Suppressor macrophage treated with lipopolysaccharide for 1 hour (primary cell): ENCODE measurements around the gene ARMC2.
"Not testable (repeated sequence)": the region's sequence is repeated elsewhere in the genome, so short reads cannot be mapped to it uniquely, and the experiment has no call there.

Experiments
- DNase-seq, 3 donors: peaks; one replicate each; pipeline ENCODE4 v3.0.0-alpha.2; 2020 to 2022

The ARMC2 gene

GRCh38 chr6:108921547-108922361 lies 73.5 kb downstream of the ARMC2 start:
- peak in 2 of 3 donors; percentile 25 to 40 for DNase-seq

GRCh38 chr6:108922499-108922898 lies 74.3 kb downstream of the ARMC2 start:
- no peak for DNase-seq

GRCh38 chr6:108927927-108928326 lies 79.7 kb downstream of the ARMC2 start:
- no peak for DNase-seq

GRCh38 chr6:108928650-108929049 lies 80.4 kb downstream of the ARMC2 start:
- DNase-seq, result no peak

GRCh38 chr6:108931090-108931489 lies 82.9 kb downstream of the ARMC2 start:
- not testable (repeated sequence) for DNase-seq

GRCh38 chr6:108937170-108937569 lies 88.9 kb downstream of the ARMC2 start:
- DNase-seq, result no peak

GRCh38 chr6:108940741-108941140 lies 92.5 kb downstream of the ARMC2 start:
- DNase-seq, result no peak

GRCh38 chr6:108941281-108941680 lies 93.1 kb downstream of the ARMC2 start:
- DNase-seq, result no peak

- peak in 2 of 3 donors; percentile 40 to 41 for DNase-seq
Measured at GRCh38 chr6:108941859-108942258, 93.6 kb downstream of the ARMC2 start.

- DNase-seq, result no peak
Measured at GRCh38 chr6:108942556-108943492, 94.6 kb downstream of the ARMC2 start.

GRCh38 chr6:108944071-108944470 lies 95.8 kb downstream of the ARMC2 start:
- DNase-seq, result no peak

GRCh38 chr6:108944707-108945680 lies 96.8 kb downstream of the ARMC2 start:
- DNase-seq, result no peak

- DNase-seq, result no peak
Measured at GRCh38 chr6:108945681-108946159, 97.5 kb downstream of the ARMC2 start.

GRCh38 chr6:108946695-108947094 lies 98.5 kb downstream of the ARMC2 start:
- DNase-seq, result no peak

- DNase-seq, result peak; percentile 51 to 82 (median 57)
Measured at GRCh38 chr6:108947114-108947854, 99.1 kb downstream of the ARMC2 start.

GRCh38 chr6:108948181-108948661 lies 100.0 kb downstream of the ARMC2 start:
- no peak for DNase-seq

GRCh38 chr6:108951351-108951953 lies 103.2 kb downstream of the ARMC2 start:
- DNase-seq, result peak in 1 of 3 donors; percentile 25

GRCh38 chr6:108952776-108953486 lies 104.7 kb downstream of the ARMC2 start:
- DNase-seq, result no peak

- DNase-seq, result no peak
Measured at GRCh38 chr6:108953681-108954080, 105.5 kb downstream of the ARMC2 start.

GRCh38 chr6:108955329-108955949 lies 107.2 kb downstream of the ARMC2 start:
- DNase-seq, result no peak
